ENCODE measurements around the gene PDIK1L.

The PDIK1L gene

GRCh38 chr1:26153966-26154532 is 42.4 kb downstream of the PDIK1L start:
- H3K4me3 ChIP-seq (ENCODE audit: low read depth, low read length): no peak overlapping the region

DNA sequence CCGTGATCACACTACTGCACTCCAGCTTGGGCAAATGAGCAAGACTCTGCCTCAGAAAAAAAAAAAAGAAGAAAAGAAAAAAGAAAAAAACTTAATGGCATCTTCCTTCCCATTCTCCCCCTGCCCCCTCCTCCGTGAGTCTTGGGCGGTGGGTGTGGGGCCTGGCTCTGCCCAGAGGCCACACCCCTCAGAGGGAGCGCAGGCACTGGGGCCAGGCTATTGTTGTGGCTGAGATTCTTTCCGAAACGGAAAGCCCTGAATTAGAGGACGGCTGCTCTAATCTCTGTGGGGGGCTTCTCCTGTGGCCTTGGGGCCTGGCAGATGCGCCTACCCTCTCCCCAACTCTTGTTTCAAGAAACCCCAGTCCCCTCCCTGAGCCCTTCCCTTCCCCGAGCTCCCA is 43.1 kb downstream of the PDIK1L start:
- no peak overlapping the region for H3K4me3 ChIP-seq (ENCODE audit: low read depth, low read length)

DNA sequence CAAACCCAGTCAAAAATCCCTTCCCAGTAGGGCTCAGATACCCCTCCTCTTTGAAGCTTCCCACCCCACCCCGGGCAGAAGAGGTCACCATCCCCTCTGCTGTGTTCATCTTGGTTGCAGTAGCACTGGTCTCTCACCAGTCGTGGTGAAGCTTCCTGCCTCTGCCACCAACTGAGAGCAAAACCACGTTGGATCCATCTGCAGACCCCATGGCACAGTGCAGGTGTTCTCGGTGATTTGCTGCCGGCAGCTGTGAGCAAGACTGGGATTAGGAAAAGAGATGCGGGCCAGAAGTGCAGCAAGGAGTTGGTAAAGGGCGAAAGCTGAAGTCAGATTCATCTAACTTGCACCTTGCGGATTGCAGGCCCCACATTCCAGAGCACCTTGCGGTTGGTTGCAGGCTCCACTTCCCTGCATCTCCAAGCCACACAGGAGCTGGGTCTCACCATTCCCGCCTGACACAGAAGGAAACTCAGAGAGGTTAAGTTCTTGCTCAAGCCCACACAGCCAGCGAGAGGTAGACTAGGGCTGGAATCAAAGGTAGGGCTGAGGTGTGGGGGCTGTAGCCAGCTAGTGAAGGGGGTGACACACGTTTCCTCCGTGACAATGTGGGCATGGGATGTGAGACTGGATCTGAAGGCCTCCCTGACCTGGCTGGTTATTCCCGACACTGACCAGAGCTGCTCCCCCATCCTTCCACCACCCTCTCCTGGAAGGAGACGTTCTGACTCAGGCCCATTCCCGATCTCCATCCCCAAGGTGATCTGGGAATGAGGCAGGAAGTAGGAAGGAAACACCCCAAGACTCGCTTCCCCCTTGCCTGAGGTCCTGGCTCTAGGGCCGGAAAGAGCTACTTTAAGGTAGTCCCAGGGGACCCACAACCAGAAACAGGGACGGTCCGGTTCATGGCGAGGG is 44.0 kb downstream of the PDIK1L start:
- H3K4me3 ChIP-seq (ENCODE audit: low read depth, low read length): no peak overlapping the region

DNA sequence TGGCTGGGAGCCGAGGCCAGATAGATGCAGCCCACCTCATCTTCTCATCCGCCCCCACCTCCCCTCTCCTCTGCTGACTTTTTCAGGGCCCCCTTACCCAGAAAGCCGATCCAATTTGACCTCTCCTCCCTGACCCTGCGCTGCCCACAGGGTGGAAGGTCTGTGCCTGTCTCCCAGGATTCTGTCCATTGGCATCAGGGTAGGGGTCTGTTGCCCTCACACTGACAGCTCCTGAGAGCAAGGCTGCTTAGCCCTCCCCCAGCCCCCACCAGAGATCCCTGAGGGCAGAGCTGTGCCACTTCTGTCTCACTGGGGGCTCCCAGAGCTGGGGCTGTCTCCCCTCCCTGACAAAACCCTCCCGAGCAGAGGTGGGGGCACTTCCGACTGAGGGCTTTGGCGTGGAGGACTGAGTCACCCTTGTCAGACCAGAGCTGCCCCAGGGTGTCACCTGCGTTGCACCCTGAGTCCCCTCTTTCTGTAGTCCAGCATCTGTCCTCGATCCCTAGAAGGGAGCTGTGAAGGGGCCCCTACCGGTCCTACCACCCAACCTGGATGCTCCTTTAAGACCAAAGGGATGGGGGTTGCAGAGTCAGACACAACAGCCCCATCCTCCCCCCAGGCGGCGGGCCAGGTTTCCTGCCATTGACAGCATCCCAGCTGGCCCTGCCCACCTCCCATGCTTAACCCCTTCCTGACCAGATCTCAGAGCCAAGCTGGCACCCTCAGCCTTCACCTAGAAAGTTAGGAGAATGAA is 44.8 kb downstream of the PDIK1L start:
- no peak overlapping the region for H3K4me3 ChIP-seq (ENCODE audit: low read depth, low read length)

DNA sequence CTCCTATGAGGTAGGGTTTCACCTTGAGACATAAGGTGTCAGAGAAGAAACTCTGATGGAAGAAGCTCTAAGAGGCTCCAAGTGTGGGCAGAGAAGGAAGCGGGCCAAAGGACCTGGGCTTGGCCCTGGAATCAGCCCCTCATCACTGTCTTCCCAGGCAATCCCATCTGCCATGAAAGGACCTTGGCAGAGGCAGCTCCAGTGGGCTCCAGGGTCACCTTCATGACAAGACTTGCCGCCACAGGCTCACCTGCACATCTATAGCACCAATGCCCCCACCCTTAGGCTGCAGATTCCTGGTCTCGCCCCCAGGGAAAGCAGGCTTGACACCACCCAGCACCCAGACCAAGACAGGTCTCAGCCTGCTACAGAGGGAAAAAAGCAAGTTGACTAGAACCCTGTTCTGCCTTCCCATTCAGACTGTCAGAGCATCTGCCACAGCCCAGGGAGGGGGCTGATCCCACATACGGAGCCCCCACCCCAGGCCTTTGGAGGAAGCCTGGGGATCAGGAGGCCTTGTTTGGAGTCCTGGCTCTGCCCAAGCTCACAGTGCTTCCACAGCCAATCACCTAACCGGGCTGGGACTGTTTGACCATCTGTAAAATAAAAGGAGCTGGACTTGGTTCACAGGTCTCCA is 46.8 kb downstream of the PDIK1L start:
- no peak overlapping the region for H3K4me3 ChIP-seq (ENCODE audit: low read depth, low read length)

- no peak within 1 kb of the TSS for H3K4me3 ChIP-seq (ENCODE audit: low read depth, low read length)
Observed at GRCh38 chr1:26158908-26159742, 47.5 kb downstream of the PDIK1L start, which contains the start of gene FAM110D. Gene FAM110D (plus strand): TSS chr1:26159079. CDS start chr1:26161292, 2,213 bp downstream.

DNA sequence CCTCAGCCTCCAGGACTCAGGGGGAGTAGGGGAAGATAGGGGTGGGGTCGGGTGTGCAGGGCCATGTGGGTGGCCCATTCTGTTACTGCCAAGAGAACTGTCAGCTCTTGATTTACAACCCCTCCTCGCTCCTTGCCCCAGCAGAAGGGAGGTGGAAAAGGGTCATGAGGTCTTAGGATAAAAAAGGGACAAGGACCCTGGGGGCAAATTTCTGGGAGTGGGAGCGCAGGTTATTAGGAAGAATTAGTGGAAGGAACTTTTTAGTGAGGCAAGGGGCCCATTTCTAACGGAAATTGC is 48.1 kb downstream of the PDIK1L start:
- H3K4me3 ChIP-seq (ENCODE audit: low read depth, low read length): no peak overlapping the region

DNA sequence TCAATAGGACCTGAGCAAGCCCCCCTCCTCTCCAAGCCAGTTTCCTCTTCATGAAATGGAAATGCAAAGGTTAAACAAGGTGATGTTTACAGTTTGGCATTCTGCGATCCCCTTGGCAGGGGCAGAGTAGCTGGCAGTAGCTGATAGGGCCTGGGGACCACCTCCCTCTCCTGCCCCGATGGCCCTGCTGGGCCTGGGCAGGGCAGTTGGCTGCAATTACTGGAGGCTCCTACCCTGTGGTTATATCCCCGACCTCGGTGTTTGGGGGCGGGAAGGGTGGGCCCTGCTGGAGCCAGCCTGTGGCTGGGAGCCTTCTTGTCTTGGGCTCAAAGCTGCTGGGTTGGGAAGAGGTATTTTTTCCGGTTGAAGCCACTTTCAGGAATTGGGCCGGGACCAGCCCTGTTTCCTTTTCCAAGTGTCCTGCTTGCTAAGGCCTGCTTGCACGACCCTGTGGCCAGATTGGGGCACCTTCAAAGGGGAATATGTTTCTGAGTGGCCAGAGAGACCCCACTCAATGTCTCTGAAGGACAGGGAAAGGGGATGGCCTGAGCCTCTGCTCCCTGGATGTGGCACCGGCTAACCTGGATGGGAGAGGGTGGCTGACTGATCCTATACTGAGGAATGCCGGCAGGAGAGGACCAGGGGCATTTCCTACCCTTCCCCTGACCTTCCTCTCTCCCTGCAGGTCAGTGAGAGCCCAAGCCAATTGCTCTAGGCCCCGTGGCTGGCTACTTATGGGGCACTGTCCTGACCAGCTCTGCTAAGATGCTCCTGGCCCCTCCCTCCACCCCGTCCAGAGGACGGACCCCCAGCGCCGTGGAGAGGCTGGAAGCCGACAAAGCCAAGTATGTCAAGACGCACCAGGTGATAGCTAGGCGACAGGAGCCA is 49.1 kb downstream of the PDIK1L start:
- no peak overlapping the region for H3K4me3 ChIP-seq (ENCODE audit: low read depth, low read length)

DNA sequence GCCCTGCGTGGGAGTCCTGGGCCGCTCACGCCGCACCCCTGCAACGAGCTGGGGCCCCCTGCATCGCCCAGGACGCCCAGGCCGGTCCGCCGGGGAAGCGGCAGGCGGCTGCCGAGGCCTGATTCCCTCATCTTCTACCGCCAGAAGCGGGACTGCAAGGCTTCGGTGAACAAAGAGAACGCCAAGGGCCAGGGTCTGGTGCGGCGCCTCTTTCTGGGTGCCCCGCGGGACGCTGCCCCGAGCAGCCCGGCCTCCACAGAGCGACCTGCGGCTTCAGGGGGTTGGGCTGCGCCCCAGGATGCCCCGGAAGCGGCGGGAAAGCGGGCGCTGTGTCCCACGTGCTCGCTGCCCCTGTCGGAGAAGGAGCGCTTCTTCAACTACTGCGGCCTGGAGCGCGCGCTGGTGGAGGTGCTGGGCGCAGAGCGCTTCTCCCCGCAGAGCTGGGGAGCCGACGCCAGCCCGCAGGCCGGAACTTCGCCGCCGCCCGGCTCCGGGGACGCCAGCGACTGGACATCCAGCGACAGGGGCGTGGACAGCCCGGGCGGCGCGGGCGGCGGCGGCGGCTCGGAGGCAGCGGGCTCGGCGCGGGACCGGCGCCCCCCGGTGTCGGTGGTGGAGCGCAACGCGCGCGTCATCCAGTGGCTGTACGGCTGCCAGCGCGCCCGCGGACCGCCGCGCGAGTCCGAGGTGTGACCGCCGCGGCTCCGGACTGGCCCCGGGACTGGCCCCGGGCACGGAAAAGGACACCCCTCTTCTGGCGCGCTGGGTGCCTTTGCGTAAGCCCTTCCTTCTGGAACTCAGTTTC is 50.0 kb downstream of the PDIK1L start:
- H3K4me3 ChIP-seq (ENCODE audit: low read depth, low read length): peak overlapping the region; percentile 27

- H3K4me3 ChIP-seq (ENCODE audit: low read depth, low read length): peak overlapping the region; percentile 27
Observed at GRCh38 chr1:26162220-26162709, 50.6 kb downstream of the PDIK1L start.

- no peak overlapping the region for H3K4me3 ChIP-seq (ENCODE audit: low read depth, low read length)
Observed at GRCh38 chr1:26163684-26164035, 52.0 kb downstream of the PDIK1L start.

- peak overlapping the region; percentile 39 for H3K4me3 ChIP-seq (ENCODE audit: low read depth, low read length)
Observed at GRCh38 chr1:26164036-26164860, 52.6 kb downstream of the PDIK1L start.

DNA sequence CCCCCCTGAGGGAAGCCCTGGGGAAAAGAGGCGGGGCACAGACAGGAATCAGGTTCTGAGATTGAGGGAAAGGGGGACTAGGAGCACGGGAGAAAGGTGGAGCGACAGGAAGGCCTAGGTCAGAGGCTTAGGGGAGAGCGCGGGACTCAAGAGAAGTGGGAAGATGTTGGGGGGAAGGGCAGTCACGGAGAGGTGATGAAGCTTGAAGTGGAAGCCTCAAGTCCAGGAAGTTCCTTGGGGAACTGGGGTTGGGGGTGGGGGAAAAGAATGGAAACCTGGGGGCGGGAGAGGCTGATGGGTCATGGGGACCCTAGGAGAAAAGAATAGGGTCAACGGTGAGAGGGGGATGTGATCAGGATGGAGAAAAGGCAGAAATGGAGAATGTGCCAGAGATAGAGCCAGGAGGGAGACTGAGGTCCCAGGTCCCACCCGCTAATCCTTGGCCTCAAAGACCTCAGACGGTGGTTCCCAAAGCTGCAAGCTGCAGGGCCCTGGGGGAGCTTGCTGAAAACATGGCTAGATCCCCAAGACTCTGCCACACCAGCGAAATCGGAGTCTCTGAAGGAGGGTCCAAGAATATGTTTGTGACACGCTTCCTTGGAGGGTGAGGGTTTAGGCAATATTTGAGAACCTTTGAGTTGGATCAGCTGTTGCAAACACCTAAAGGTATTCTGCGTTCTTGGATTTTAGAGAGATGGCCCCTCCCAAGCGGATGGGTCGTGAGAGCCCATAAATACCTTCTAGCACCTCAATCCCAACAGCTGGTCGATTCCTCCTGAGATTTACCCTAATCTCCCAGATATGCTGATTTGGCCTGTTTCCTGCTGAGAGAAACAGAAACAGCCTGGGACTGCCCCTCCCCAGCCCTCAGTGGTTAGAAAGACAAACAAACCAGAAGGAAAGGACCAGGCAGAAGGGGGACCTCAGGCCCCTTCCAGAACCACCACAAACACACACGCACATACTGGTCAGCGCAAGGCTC is 53.5 kb downstream of the PDIK1L start:
- H3K4me3 ChIP-seq (ENCODE audit: low read depth, low read length): peak overlapping the region; percentile 39

DNA sequence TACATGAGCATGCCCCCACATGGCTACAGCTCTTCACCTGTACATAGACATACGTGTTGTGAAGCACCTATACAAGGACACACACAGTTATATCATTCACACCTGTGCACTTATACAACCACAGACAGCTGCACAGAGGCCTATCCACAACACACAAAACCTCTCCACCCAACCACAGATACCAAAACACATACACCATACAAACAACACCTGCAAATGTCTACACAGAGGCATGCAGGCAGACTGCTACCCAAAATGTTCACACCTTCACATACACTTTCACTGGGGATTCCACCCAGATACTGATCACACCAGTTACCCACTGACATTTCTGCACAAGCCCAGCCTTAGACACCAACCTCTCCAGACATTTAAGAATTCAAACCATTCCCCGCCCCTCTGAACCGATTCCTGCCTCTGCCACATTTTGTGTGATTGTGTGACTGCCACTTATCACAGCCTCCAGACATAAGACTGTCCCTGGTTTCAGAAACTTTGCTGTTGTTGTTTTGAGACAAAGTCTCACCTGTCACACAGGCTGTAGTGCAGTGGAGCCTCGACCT is 55.2 kb downstream of the PDIK1L start:
- no peak overlapping the region for H3K4me3 ChIP-seq (ENCODE audit: low read depth, low read length)

GRCh38 chr1:26168410-26169197 is 57.0 kb downstream of the PDIK1L start, which contains the start of gene C1orf232:
Gene C1orf232 (minus strand): TSS chr1:26168963. CDS start chr1:26168499, 464 bp downstream.
- peak within 1 kb of the TSS; percentile 85 for H3K4me3 ChIP-seq (ENCODE audit: low read depth, low read length)
